B cell (primary cell): ENCODE measurements around the gene HECTD2.

Experiments used
- CTCF ChIP-seq: fragments of 200-600 bp; IDR thresholded peaks from one replicate; pipeline ENCODE4 v1.8.0; 2022; ENCODE audit warnings: antibody characterized with exemption, mild to moderate bottlenecking
- EZH2 ChIP-seq: IDR thresholded peaks from 2 replicates; pipeline ENCODE4 v1.6.1; 2012; ENCODE audit warnings: borderline replicate concordance, low read depth, mild to moderate bottlenecking, moderate library complexity, low read length; ENCODE audit not compliant: insufficient read depth, poor library complexity, severe bottlenecking

GRCh38 chr10:91519899-91520514, 109.9 kb downstream of the HECTD2 start:
- no peak for TF ChIP-seq CTCF
- TF ChIP-seq EZH2, result no peak
